ENCODE measurements around the gene SRRM3.

- TF ChIP-seq ZNF660 (tag by site-specific recombination; IDR thresholded peaks at IDR 0.05) (no peak), ZNF510 (tag by site-specific recombination; IDR thresholded peaks at IDR 0.05; ENCODE audit: insufficient replicate concordance) (no peak), CTCF (tag by site-specific recombination; IDR thresholded peaks at IDR 0.05) (no peak)
Observed at GRCh38 chr7:76211216-76211615, 9.5 kb downstream of the SRRM3 start.

All from HEK293 (cell line).